Activated T-helper 9 cell treated with anti-CD3 and anti-CD28 coated beads, Interleukin-2, amount 50 U/mL, for 16 hours (primary cell): Measurements from ENCODE around the gene CDKN2A.
"Not testable (repeated sequence)": the region's sequence is repeated elsewhere in the genome, so short reads cannot be mapped to it uniquely, and the experiment has no call there.

ENCODE experiments used
- DNase-seq: peaks from one replicate; pipeline ENCODE4 v3.0.0-alpha.2; 2020; ENCODE audit warnings: low read depth

The CDKN2A gene

GRCh38 chr9:21982391-21982790 is 11.8 kb downstream of the CDKN2A start:
- DNase-seq: no peak

- DNase-seq: no peak
These were observed 17.8 kb downstream of the CDKN2A start for GRCh38 chr9:21976334-21976875.

- DNase-seq: no peak
These were observed 19.3 kb downstream of the CDKN2A start for GRCh38 chr9:21974722-21975409.

- no peak for DNase-seq
These were observed 19.9 kb downstream of the CDKN2A start for GRCh38 chr9:21974343-21974721.

- no peak for DNase-seq
These were observed 21.8 kb downstream of the CDKN2A start for GRCh38 chr9:21972361-21972760.

- no peak for DNase-seq
These were observed 23.2 kb downstream of the CDKN2A start for GRCh38 chr9:21970800-21971640.

- no peak for DNase-seq
These were observed 24.0 kb downstream of the CDKN2A start for GRCh38 chr9:21969951-21970799.

- DNase-seq: no peak
These were observed 24.9 kb downstream of the CDKN2A start for GRCh38 chr9:21969011-21969940.

- DNase-seq: no peak
These were observed 25.7 kb downstream of the CDKN2A start for GRCh38 chr9:21968331-21969010.

GRCh38 chr9:21967702-21968101 is 26.5 kb downstream of the CDKN2A start:
- no peak for DNase-seq

- DNase-seq: no peak
These were observed 27.0 kb downstream of the CDKN2A start for GRCh38 chr9:21967169-21967568.

GRCh38 chr9:21966140-21966851 is 27.9 kb downstream of the CDKN2A start:
- DNase-seq: no peak

- DNase-seq: no peak
These were observed 28.7 kb downstream of the CDKN2A start for GRCh38 chr9:21965401-21965951.

- peak; percentile 49 for DNase-seq
These were observed 29.2 kb downstream of the CDKN2A start for GRCh38 chr9:21964925-21965385.

GRCh38 chr9:21961569-21961968 is 32.6 kb downstream of the CDKN2A start:
- no peak for DNase-seq

- not testable (repeated sequence) for DNase-seq
These were observed 34.9 kb downstream of the CDKN2A start for GRCh38 chr9:21959268-21959667.

- no peak for DNase-seq
These were observed 35.4 kb downstream of the CDKN2A start for GRCh38 chr9:21958833-21959232.

GRCh38 chr9:21945606-21946005 is 48.6 kb downstream of the CDKN2A start:
- no peak for DNase-seq

- no peak for DNase-seq
These were observed 50.7 kb downstream of the CDKN2A start for GRCh38 chr9:21943464-21943863.
